GM15510 (cell line): ENCODE results near the gene ANKMY1.

Source experiments
- POLR2A ChIP-seq: IDR thresholded peaks from 3 replicates; pipeline ENCODE4 v1.6.1; 2011; ENCODE audit warnings: borderline replicate concordance; ENCODE audit not compliant: insufficient read length; ENCODE audit errors: extremely low read depth

ANKMY1 gene

GRCh38 chr2:240438810-240439697 lies 118.7 kb downstream of the ANKMY1 start:
- TF ChIP-seq POLR2A: no peak

GRCh38 chr2:240437861-240438809 lies 119.7 kb downstream of the ANKMY1 start:
- no peak for TF ChIP-seq POLR2A

GRCh38 chr2:240437551-240437860 lies 120.3 kb downstream of the ANKMY1 start:
- no peak for TF ChIP-seq POLR2A

- no peak for TF ChIP-seq POLR2A
Measured at GRCh38 chr2:240436683-240437550, 120.9 kb downstream of the ANKMY1 start.

- TF ChIP-seq POLR2A: no peak
Measured at GRCh38 chr2:240435948-240436682, 121.7 kb downstream of the ANKMY1 start.

GRCh38 chr2:240435457-240435947 lies 122.3 kb downstream of the ANKMY1 start, which contains the start of gene GPC1:
GPC1 (plus strand) TSS chr2:240435663; CDS start chr2:240435919, 256 bp downstream.
- TF ChIP-seq POLR2A: peak; percentile 2

GRCh38 chr2:240434728-240435456 lies 122.9 kb downstream of the ANKMY1 start:
- TF ChIP-seq POLR2A: peak; percentile 26

GRCh38 chr2:240433973-240434727 lies 123.6 kb downstream of the ANKMY1 start:
- no peak for TF ChIP-seq POLR2A

- no peak for TF ChIP-seq POLR2A
Measured at GRCh38 chr2:240432820-240433801, 124.7 kb downstream of the ANKMY1 start.

GRCh38 chr2:240432430-240432819 lies 125.4 kb downstream of the ANKMY1 start:
- TF ChIP-seq POLR2A: no peak
